ENCODE results near the gene RALY. TPM values are rescaled to one million over a fixed set of nuclear protein-coding genes. Genes with fewer than 3 reads are reported as not detected.

The RALY gene
- total and polyA plus RNA-seq, 3 experiments from 2014 or later: 159 to 230 (median 160) TPM

DNA sequence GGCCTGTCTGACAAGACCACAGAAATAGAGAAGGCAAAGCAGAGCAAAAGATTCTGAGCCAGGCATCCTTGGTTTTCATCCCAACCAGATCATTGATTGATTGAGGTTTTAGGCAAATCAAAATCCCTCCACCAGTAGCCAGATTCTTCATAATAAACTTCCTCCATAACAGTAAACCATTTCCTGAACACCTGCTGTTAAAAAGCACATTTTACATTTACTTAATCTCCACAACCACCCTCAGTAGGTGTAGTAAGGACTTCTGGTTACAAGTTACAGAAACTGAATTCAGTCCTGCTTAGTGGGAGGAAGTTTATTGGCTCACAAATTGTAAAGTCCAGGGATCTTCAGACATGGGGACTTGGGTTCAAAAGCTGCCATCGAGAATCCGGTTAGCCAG is 90.1 kb downstream of the RALY start:
- peak overlapping the region; percentile 15 to 84 (median 61) for H3K27ac Mint-ChIP-seq
- CTCF ChIA-PET: no interaction called here
- H3K4me1 Mint-ChIP-seq: peaks cover 17 to 25% (median 18%) of the 10 kb centered on the region in 3 donors
- no peak overlapping the region for H3K4me3 ChIP-seq (ENCODE audit: low read length)
- no peaks in the 10 kb centered on the region for H3K4me1 ChIP-seq (ENCODE audit: insufficient read depth, low read length)
- no peaks in the 10 kb centered on the region for H3K27me3 Mint-ChIP-seq
- no peak for DNase-seq
- no peak overlapping the region for H3K27ac ChIP-seq (ENCODE audit: low read depth, low read length)
- H3K36me3 Mint-ChIP-seq: peaks cover 0 to 96% (median 17%) of the 10 kb centered on the region in 3 donors
- H3K9me3 Mint-ChIP-seq: no peaks in the 10 kb centered on the region
- no peaks in the 10 kb centered on the region for H3K9me3 ChIP-seq (ENCODE audit: low read length)
- POLR2A ChIA-PET: no interaction called here
- H3K27me3 ChIP-seq (ENCODE audit: insufficient read depth, low read length, poor library complexity, severe bottlenecking): no peaks in the 10 kb centered on the region
- H3K4me3 Mint-ChIP-seq: no peak overlapping the region
- H3K36me3 ChIP-seq (ENCODE audit: insufficient read depth, low read length): peaks cover 45% of the 10 kb centered on the region

GRCh38 chr20:34084227-34084923 is 90.7 kb downstream of the RALY start:
- peak overlapping the region in 7 of 8 donors; percentile 34 to 84 (median 63) for H3K27ac Mint-ChIP-seq
- H3K4me1 Mint-ChIP-seq: peaks cover 17 to 29% (median 18%) of the 10 kb centered on the region in 3 donors
- peaks cover 0 to 96% (median 21%) of the 10 kb centered on the region in 3 donors for H3K36me3 Mint-ChIP-seq
- DNase-seq: no peak
- Histone ChIP-seq H3K9me3 (ENCODE audit: low read length) (no peaks in the 10 kb centered on the region), H3K36me3 (ENCODE audit: insufficient read depth, low read length) (peaks cover 45% of the 10 kb centered on the region), H3K27ac (ENCODE audit: low read depth, low read length) (no peak overlapping the region), H3K27me3 (ENCODE audit: insufficient read depth, low read length, poor library complexity, severe bottlenecking) (no peaks in the 10 kb centered on the region), H3K4me1 (ENCODE audit: insufficient read depth, low read length) (no peaks in the 10 kb centered on the region), H3K4me3 (ENCODE audit: low read length) (no peak overlapping the region)
- ChIA-PET CTCF (no interaction called here), POLR2A (no interaction called here)
- H3K9me3 Mint-ChIP-seq: no peaks in the 10 kb centered on the region
- no peaks in the 10 kb centered on the region for H3K27me3 Mint-ChIP-seq
- peak overlapping the region in 2 of 7 donors; percentile 15 to 54 for H3K4me3 Mint-ChIP-seq

- H3K9me3 Mint-ChIP-seq: no peaks in the 10 kb centered on the region
- Histone ChIP-seq H3K27me3 (ENCODE audit: insufficient read depth, low read length, poor library complexity, severe bottlenecking) (no peaks in the 10 kb centered on the region), H3K4me1 (ENCODE audit: insufficient read depth, low read length) (no peaks in the 10 kb centered on the region), H3K4me3 (ENCODE audit: low read length) (no peak overlapping the region), H3K27ac (ENCODE audit: low read depth, low read length) (no peak overlapping the region), H3K36me3 (ENCODE audit: insufficient read depth, low read length) (peaks cover 44% of the 10 kb centered on the region), H3K9me3 (ENCODE audit: low read length) (no peaks in the 10 kb centered on the region)
- H3K36me3 Mint-ChIP-seq: peaks cover 0 to 96% (median 22%) of the 10 kb centered on the region in 3 donors
- peak overlapping the region in 7 of 8 donors; percentile 9 to 91 (median 52) for H3K27ac Mint-ChIP-seq
- H3K4me3 Mint-ChIP-seq: peak overlapping the region in 1 of 7 donors; percentile 48
- POLR2A ChIA-PET: no interaction called here
- CTCF ChIA-PET: no interaction called here
- no peaks in the 10 kb centered on the region for H3K27me3 Mint-ChIP-seq
- DNase-seq: no peak
- H3K4me1 Mint-ChIP-seq: peaks cover 17 to 32% (median 18%) of the 10 kb centered on the region in 3 donors
Observed at GRCh38 chr20:34085544-34086040, 91.9 kb downstream of the RALY start.

- Mint-ChIP-seq H3K27me3 (no peaks in the 10 kb centered on the region), H3K36me3 (peaks cover 0 to 93% (median 20%) of the 10 kb centered on the region in 3 donors), H3K4me3 (no peak overlapping the region), H3K4me1 (peaks cover 12 to 39% (median 12%) of the 10 kb centered on the region in 3 donors), H3K9me3 (no peaks in the 10 kb centered on the region), H3K27ac (peak overlapping the region in 6 of 8 donors; percentile 35 to 92 (median 46))
- Histone ChIP-seq H3K9me3 (ENCODE audit: low read length) (no peaks in the 10 kb centered on the region), H3K4me1 (ENCODE audit: insufficient read depth, low read length) (no peaks in the 10 kb centered on the region), H3K27ac (ENCODE audit: low read depth, low read length) (no peak overlapping the region), H3K36me3 (ENCODE audit: insufficient read depth, low read length) (peaks cover 35% of the 10 kb centered on the region), H3K27me3 (ENCODE audit: insufficient read depth, low read length, poor library complexity, severe bottlenecking) (no peaks in the 10 kb centered on the region), H3K4me3 (ENCODE audit: low read length) (no peak overlapping the region)
- DNase-seq: no peak
- POLR2A ChIA-PET: no interaction called here
- CTCF ChIA-PET: no interaction called here
Observed at GRCh38 chr20:34088305-34089174, 94.8 kb downstream of the RALY start.

DNA sequence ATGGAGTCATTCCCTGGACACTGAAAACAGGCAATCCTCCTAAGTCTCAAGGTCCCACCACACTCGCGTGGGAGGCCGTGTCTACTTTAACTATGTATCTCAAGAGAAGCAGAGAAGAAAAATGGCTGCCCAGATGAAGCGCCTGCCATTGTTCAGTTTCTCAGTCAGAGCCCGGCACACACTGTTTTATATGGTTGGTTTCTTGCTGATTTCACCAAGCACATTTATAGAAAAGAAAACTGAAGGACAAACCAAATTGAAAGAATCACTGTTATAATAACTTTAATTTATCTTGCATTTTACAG is 95.4 kb downstream of the RALY start:
- peaks cover 34% of the 10 kb centered on the region for H3K36me3 ChIP-seq (ENCODE audit: insufficient read depth, low read length)
- peaks cover 4 to 93% (median 17%) of the 10 kb centered on the region in 3 donors for H3K36me3 Mint-ChIP-seq
- CTCF ChIA-PET: no interaction called here
- H3K27ac ChIP-seq (ENCODE audit: low read depth, low read length): no peak overlapping the region
- H3K27ac Mint-ChIP-seq: peak overlapping the region in 4 of 8 donors; percentile 40 to 81 (median 56)
- H3K9me3 ChIP-seq (ENCODE audit: low read length): no peaks in the 10 kb centered on the region
- H3K4me1 ChIP-seq (ENCODE audit: insufficient read depth, low read length): no peaks in the 10 kb centered on the region
- no peak overlapping the region for H3K4me3 Mint-ChIP-seq
- H3K27me3 Mint-ChIP-seq: no peaks in the 10 kb centered on the region
- peaks cover 12 to 36% (median 17%) of the 10 kb centered on the region in 3 donors for H3K4me1 Mint-ChIP-seq
- no peaks in the 10 kb centered on the region for H3K9me3 Mint-ChIP-seq
- no peak overlapping the region for H3K4me3 ChIP-seq (ENCODE audit: low read length)
- POLR2A ChIA-PET: no interaction called here
- DNase-seq: no peak
- no peaks in the 10 kb centered on the region for H3K27me3 ChIP-seq (ENCODE audit: insufficient read depth, low read length, poor library complexity, severe bottlenecking)

DNA sequence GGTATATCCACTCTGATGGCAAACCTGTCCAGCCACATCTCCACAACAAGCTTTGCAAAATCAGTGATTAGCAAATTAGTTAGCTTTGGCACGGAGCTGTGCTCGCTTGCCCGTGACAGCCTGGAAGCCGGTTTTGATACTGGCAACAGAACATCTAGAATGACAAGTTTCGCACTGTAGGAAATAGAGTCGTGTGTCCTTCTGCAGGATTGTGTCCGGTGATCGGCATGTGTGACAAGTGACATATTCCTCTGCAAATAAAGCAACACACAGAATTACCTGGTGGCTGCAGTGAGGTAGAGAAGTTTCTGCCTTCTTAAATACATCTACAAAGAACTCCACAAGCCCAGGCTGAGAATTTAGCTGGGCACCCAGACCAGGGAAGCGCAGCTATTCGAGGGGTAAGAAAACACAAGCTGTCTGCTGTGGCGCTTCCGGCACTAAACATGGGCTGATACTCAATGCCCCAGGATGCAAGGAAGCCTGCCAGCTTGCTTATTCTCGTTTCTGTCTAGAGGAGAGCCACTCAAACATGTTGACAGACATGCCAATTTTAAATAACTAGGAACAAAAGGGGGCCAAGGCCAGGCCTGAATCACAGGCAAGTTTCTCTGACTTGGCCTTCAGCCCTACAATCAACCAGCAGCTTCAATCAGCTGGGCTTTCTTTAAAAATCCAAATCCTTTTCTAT is 96.1 kb downstream of the RALY start:
- no peaks in the 10 kb centered on the region for H3K27me3 Mint-ChIP-seq

DNA sequence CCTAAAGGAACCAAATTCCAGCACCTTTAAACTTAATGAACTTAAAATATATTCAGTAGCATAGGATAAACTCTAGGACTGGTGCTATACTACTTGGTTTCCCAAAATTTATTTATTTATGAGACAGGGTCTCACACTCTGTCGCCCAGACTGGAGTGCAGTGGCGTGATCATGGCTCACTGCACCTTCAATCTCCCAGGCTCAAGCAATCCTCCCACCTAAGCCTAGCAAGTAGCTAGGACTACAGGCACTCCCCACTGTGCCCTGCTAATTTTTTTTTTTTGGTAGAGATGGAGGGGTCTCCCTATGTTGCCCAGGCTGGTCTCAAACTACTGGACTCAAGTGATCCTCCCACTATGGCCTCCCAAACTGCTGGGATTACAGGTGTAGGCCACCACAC is 96.9 kb downstream of the RALY start:
- H3K4me3 ChIP-seq (ENCODE audit: low read length): no peak overlapping the region
- no peaks in the 10 kb centered on the region for H3K9me3 ChIP-seq (ENCODE audit: low read length)
- ChIA-PET CTCF (no interaction called here), POLR2A (no interaction called here)
- peaks cover 6 to 33% (median 14%) of the 10 kb centered on the region in 3 donors for H3K4me1 Mint-ChIP-seq
- H3K27me3 ChIP-seq (ENCODE audit: insufficient read depth, low read length, poor library complexity, severe bottlenecking): no peaks in the 10 kb centered on the region
- DNase-seq: no peak
- H3K4me1 ChIP-seq (ENCODE audit: insufficient read depth, low read length): no peaks in the 10 kb centered on the region
- H3K27ac ChIP-seq (ENCODE audit: low read depth, low read length): no peak overlapping the region
- H3K27ac Mint-ChIP-seq: peak overlapping the region in 3 of 8 donors; percentile 11 to 19 (median 14)
- no peaks in the 10 kb centered on the region for H3K9me3 Mint-ChIP-seq
- no peaks in the 10 kb centered on the region for H3K27me3 Mint-ChIP-seq
- H3K36me3 Mint-ChIP-seq: peaks cover 4 to 90% (median 17%) of the 10 kb centered on the region in 3 donors
- H3K4me3 Mint-ChIP-seq: no peak overlapping the region
- peaks cover 40% of the 10 kb centered on the region for H3K36me3 ChIP-seq (ENCODE audit: insufficient read depth, low read length)

More for the DNA sequence above, 96.1 kb downstream of the RALY start:
- peaks cover 4 to 90% (median 17%) of the 10 kb centered on the region in 3 donors for H3K36me3 Mint-ChIP-seq
- ChIA-PET POLR2A (interaction anchor here (0.6 kb wide), 1 partner anchor 59 kb away, joined by 3 read pairs; no protein-coding TSS in a partner anchor), CTCF (no interaction called here)
- H3K27me3 ChIP-seq (ENCODE audit: insufficient read depth, low read length, poor library complexity, severe bottlenecking): no peaks in the 10 kb centered on the region
- no peaks in the 10 kb centered on the region for H3K9me3 Mint-ChIP-seq
- H3K27ac ChIP-seq (ENCODE audit: low read depth, low read length): no peak overlapping the region
- H3K4me1 Mint-ChIP-seq: peaks cover 10 to 37% (median 18%) of the 10 kb centered on the region in 3 donors
- H3K36me3 ChIP-seq (ENCODE audit: insufficient read depth, low read length): peaks cover 35% of the 10 kb centered on the region
- no peaks in the 10 kb centered on the region for H3K4me1 ChIP-seq (ENCODE audit: insufficient read depth, low read length)
- H3K4me3 Mint-ChIP-seq: no peak overlapping the region
- H3K9me3 ChIP-seq (ENCODE audit: low read length): no peaks in the 10 kb centered on the region
- H3K4me3 ChIP-seq (ENCODE audit: low read length): no peak overlapping the region
- H3K27ac Mint-ChIP-seq: peak overlapping the region in 5 of 8 donors; percentile 7 to 82 (median 54)
- DNase-seq: no peak

Data from CD8-positive, alpha-beta memory T cell (primary cell).